SU-DHL-6 (cell line): Measurements from ENCODE around the gene UTF1.

Source experiments
- EZH2phosphoT487 ChIP-seq: fragments of 200-600 bp; sonication (generic), shearing (Covaris generic); conservative IDR thresholded peaks from 2 replicates; pipeline ENCODE4 v1.6.1; 2018; ENCODE audit warnings: mild to moderate bottlenecking, antibody characterized with exemption, low read length, moderate library complexity, mixed read lengths
- TF ChIP-seq, protein P1 (sequence below): fragments of 200-600 bp; sonication (generic); IDR thresholded peaks from one replicate; pipeline ENCODE4 v1.5.1; 2017; ENCODE audit warnings: antibody characterized with exemption, mild to moderate bottlenecking, low read length, moderate library complexity; ENCODE audit not compliant: insufficient read depth, poor library complexity, severe bottlenecking

DNA sequence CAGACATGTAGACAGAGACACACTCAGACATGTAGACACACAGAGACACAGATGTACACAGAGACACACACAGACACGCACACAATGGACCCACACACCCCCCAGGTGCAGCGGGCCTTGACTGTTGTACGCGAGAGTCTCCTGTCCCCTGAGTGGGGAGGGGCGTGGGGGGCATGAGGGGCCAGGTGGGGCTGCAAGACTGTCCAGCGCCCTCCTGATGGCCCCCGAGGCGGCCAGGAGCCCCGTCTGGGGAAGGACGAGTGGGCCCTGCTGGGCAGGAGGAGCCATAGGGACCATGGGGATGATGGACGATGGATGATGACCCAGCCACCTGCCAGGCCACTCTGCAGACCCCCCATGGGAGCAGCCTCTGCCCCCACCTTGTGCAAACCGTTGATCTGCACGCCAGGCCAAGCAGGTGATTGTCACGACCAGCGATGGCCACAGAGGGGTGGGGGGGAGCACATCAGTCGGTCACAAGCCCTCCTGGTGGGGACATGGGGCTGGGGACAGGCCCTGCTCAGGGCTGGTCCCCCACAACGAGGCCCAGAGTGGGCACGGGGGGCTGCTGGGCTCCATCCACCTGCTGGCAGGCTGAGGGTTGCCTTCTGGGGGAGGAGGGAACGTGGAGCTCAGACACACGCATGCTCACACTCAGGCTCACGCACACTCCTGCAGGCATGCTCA, 19.2 kb downstream of the UTF1 start:
- TF ChIP-seq, protein P1, sequence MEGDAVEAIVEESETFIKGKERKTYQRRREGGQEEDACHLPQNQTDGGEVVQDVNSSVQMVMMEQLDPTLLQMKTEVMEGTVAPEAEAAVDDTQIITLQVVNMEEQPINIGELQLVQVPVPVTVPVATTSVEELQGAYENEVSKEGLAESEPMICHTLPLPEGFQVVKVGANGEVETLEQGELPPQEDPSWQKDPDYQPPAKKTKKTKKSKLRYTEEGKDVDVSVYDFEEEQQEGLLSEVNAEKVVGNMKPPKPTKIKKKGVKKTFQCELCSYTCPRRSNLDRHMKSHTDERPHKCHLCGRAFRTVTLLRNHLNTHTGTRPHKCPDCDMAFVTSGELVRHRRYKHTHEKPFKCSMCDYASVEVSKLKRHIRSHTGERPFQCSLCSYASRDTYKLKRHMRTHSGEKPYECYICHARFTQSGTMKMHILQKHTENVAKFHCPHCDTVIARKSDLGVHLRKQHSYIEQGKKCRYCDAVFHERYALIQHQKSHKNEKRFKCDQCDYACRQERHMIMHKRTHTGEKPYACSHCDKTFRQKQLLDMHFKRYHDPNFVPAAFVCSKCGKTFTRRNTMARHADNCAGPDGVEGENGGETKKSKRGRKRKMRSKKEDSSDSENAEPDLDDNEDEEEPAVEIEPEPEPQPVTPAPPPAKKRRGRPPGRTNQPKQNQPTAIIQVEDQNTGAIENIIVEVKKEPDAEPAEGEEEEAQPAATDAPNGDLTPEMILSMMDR, result no peak
- no peak for TF ChIP-seq EZH2phosphoT487
